ENCODE measurements around the gene GALNT14. TPM values are rescaled to one million over a fixed set of nuclear protein-coding genes. Genes with fewer than 3 reads are reported as not detected.

GALNT14 gene
- total and polyA plus RNA-seq, 2 of the 8 experiments (the other 6 are each of a cell fraction or from before 2014, with no cell fraction given) = 13.0 to 13.7 TPM

DNA sequence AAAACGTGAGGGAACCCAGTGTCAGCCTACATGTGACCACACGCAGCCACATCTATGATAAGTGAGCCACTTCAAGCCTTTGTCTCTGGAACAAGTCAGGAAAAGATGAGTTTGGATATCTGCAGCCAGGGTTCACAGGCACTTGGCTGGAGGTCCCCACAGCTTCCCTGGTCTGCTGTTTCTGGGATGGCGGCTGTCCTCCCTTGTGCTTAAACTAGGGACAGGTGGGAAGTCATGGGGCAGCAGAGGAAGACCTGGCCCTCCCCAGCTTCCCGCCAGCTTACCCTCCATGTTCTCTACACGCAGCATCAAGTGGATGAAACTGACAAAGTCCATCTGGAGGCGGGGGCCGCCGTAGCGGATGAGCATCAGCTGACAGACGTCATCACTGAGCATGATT lies 38.5 kb upstream of the GALNT14 start (continued):
- TF ChIP-seq, protein P1, sequence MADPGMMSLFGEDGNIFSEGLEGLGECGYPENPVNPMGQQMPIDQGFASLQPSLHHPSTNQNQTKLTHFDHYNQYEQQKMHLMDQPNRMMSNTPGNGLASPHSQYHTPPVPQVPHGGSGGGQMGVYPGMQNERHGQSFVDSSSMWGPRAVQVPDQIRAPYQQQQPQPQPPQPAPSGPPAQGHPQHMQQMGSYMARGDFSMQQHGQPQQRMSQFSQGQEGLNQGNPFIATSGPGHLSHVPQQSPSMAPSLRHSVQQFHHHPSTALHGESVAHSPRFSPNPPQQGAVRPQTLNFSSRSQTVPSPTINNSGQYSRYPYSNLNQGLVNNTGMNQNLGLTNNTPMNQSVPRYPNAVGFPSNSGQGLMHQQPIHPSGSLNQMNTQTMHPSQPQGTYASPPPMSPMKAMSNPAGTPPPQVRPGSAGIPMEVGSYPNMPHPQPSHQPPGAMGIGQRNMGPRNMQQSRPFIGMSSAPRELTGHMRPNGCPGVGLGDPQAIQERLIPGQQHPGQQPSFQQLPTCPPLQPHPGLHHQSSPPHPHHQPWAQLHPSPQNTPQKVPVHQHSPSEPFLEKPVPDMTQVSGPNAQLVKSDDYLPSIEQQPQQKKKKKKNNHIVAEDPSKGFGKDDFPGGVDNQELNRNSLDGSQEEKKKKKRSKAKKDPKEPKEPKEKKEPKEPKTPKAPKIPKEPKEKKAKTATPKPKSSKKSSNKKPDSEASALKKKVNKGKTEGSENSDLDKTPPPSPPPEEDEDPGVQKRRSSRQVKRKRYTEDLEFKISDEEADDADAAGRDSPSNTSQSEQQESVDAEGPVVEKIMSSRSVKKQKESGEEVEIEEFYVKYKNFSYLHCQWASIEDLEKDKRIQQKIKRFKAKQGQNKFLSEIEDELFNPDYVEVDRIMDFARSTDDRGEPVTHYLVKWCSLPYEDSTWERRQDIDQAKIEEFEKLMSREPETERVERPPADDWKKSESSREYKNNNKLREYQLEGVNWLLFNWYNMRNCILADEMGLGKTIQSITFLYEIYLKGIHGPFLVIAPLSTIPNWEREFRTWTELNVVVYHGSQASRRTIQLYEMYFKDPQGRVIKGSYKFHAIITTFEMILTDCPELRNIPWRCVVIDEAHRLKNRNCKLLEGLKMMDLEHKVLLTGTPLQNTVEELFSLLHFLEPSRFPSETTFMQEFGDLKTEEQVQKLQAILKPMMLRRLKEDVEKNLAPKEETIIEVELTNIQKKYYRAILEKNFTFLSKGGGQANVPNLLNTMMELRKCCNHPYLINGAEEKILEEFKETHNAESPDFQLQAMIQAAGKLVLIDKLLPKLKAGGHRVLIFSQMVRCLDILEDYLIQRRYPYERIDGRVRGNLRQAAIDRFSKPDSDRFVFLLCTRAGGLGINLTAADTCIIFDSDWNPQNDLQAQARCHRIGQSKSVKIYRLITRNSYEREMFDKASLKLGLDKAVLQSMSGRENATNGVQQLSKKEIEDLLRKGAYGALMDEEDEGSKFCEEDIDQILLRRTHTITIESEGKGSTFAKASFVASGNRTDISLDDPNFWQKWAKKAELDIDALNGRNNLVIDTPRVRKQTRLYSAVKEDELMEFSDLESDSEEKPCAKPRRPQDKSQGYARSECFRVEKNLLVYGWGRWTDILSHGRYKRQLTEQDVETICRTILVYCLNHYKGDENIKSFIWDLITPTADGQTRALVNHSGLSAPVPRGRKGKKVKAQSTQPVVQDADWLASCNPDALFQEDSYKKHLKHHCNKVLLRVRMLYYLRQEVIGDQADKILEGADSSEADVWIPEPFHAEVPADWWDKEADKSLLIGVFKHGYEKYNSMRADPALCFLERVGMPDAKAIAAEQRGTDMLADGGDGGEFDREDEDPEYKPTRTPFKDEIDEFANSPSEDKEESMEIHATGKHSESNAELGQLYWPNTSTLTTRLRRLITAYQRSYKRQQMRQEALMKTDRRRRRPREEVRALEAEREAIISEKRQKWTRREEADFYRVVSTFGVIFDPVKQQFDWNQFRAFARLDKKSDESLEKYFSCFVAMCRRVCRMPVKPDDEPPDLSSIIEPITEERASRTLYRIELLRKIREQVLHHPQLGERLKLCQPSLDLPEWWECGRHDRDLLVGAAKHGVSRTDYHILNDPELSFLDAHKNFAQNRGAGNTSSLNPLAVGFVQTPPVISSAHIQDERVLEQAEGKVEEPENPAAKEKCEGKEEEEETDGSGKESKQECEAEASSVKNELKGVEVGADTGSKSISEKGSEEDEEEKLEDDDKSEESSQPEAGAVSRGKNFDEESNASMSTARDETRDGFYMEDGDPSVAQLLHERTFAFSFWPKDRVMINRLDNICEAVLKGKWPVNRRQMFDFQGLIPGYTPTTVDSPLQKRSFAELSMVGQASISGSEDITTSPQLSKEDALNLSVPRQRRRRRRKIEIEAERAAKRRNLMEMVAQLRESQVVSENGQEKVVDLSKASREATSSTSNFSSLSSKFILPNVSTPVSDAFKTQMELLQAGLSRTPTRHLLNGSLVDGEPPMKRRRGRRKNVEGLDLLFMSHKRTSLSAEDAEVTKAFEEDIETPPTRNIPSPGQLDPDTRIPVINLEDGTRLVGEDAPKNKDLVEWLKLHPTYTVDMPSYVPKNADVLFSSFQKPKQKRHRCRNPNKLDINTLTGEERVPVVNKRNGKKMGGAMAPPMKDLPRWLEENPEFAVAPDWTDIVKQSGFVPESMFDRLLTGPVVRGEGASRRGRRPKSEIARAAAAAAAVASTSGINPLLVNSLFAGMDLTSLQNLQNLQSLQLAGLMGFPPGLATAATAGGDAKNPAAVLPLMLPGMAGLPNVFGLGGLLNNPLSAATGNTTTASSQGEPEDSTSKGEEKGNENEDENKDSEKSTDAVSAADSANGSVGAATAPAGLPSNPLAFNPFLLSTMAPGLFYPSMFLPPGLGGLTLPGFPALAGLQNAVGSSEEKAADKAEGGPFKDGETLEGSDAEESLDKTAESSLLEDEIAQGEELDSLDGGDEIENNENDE (IDR thresholded peaks at IDR 0.05; ENCODE audit: insufficient replicate concordance, low read length) = no peak
- no peak for TF ChIP-seq RBBP5 (IDR thresholded peaks at IDR 0.05; ENCODE audit: borderline replicate concordance, low read depth, low read length)
- TF ChIP-seq SUZ12 (IDR thresholded peaks at IDR 0.05; ENCODE audit: low read length) = no peak
- TF ChIP-seq NANOG (IDR thresholded peaks at IDR 0.05; ENCODE audit: insufficient read depth, low read depth, low read length, poor library complexity, severe bottlenecking) = no peak
- TF ChIP-seq CHD1 (IDR thresholded peaks at IDR 0.05; ENCODE audit: low read depth, low read length) = no peak
- TF ChIP-seq CHD2 (IDR thresholded peaks at IDR 0.05; ENCODE audit: low read length) = no peak
- TF ChIP-seq MAFK (IDR thresholded peaks at IDR 0.05; ENCODE audit: low read depth, low read length) = no peak
- TF ChIP-seq, protein P2, sequence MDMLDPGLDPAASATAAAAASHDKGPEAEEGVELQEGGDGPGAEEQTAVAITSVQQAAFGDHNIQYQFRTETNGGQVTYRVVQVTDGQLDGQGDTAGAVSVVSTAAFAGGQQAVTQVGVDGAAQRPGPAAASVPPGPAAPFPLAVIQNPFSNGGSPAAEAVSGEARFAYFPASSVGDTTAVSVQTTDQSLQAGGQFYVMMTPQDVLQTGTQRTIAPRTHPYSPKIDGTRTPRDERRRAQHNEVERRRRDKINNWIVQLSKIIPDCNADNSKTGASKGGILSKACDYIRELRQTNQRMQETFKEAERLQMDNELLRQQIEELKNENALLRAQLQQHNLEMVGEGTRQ (IDR thresholded peaks at IDR 0.05; ENCODE audit: low read length) = no peak

All from H1 (cell line).